C4-2B (cell line): Measurements from ENCODE around the gene OPN1SW.

Experiments used
- H3K27ac ChIP-seq: fragments of 450-650 bp; 2 replicates; pipeline ENCODE4 v1.5.1; 2017
- CTCF ChIP-seq: fragments of 450-650 bp; conservative IDR thresholded peaks from 2 replicates; pipeline ENCODE4 v1.5.1; 2017; ENCODE audit warnings: mild to moderate bottlenecking
- ZFX ChIP-seq: fragments of 450-650 bp; IDR thresholded peaks from 2 replicates; pipeline ENCODE4 v1.6.1; 2017

Gene OPN1SW

DNA sequence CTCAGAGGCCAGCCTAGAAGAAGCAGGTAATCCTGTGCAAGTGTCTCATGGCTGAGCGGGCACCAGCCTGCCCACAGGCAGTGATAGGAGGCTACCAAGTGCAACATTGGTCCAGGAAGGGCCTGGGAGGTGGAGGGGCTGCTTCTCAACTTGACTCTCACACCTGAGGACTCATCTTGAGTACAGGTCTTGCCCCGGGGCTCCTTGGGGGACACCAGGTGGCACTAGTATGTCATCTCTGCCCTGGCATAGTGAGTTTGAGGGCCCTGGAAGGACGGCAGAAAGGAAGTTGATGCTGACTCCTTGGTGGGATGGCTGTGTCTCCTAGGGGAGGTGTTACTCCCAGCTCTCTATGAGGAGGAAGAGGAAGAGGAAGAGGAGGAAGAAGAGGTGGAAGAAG lies 18.4 kb upstream of the OPN1SW start:
- TF ChIP-seq CTCF = no peak
- TF ChIP-seq ZFX = no peak
- no peak overlapping the region for H3K27ac ChIP-seq

- no peak overlapping the region for H3K27ac ChIP-seq
- TF ChIP-seq ZFX (no peak), CTCF (no peak)
These were observed 17.6 kb upstream of the OPN1SW start for GRCh38 chr7:128793181-128793547.

DNA sequence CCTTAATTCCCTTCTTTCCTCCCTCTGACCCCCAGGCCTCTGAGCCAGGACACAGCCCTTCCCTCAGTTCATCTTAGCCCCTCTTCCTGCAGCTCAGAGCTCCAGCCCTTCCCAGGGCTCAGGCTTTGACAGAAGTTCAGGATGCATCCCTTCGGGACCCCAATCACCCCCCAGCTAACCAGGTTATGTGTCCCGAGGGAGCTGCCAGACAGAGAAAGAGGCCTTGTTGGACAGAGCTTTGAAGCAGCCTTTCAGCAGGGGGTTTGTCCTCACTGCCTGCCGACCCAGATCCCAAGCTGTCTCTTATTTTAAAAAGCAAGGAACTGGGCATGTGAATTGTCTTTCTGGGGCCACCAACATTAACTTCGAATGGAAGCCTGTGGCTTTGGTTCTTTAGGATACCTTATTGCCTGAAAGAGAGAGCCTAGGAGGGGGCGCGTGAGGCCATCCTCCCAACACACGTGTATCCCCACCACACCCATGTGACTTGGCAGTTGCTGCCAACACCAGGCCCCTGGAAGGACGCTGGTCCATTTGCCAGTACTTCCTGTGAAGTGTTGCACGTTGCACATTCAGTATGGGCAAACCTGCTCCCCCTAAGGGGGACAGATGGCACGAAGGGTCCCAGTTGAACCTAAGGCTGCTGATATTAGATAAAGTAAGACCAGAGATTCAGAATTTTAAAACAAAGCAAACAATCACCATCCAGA lies 17.0 kb upstream of the OPN1SW start:
- TF ChIP-seq CTCF (no peak), ZFX (no peak)
- no peak overlapping the region; the same call in 1 of the 2 replicates for H3K27ac ChIP-seq

DNA sequence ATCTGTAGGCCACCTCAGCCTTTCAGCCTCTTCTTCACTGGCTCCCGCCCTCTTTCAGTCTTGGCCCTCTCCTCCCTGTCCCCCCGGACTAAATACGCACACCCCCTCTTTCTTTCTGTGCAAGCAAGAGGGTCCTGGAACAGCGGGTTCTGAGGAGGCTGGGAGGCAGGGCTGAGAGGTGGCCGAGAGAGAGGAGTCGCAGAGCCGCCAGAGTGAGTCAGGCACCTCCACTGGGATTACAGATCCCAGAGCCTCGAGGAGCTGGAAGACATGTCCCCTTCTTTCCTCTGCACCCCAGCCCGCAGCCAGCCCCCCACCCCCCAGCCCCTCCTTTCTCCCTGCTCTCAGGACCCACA lies 16.4 kb upstream of the OPN1SW start:
- TF ChIP-seq CTCF = no peak
- no peak for TF ChIP-seq ZFX
- H3K27ac ChIP-seq = peak overlapping the region; percentile 80

DNA sequence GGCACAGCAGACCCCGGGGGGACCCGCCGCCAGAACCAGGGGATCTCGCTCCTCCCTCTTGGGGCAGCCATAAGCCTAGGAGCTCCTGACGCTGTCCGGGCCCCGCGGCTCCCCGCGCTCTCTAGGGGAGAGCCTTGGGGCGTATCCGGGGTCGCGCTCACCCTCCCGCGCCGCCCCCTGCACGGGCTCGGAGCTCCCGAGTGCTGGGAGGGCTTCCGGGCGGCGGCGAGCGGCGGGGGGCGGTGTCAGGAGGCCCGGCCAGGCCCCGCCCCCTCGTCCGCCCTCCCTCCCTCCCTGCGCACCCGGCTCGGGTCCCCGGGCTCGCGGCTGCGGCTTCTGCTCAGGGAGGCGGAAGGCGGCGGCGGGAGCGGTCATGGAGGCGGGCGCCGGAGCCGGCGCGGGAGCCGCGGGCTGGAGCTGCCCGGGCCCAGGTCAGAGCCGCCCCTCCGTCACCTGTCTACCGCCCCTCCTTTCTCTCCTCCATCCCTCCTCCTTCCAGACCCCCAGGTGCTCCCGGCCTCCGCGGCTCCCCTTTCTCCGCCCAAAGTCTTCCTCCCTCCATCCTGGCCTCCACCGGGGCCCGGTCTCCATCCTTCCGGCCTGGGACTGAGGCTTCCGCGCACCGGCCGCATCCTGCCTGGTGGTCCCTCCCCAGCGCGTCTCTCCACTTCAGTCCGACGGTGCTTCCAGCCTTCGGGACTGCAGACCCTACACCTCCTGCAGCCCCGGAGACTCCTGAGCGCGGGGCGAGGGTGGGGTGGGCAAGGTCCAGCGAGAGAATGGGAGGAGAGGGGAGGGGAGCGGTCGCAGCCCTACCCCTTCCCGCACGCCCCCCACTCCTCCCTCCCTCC lies 15.8 kb upstream of the OPN1SW start, which contains the start of gene CCDC136:
TSS of gene CCDC136 (plus strand) at position 848 of the 851 bp plus-strand sequence. CDS start 444 bp downstream, outside the sequence.
- H3K27ac ChIP-seq = peak within 1 kb of the TSS; percentile 80
- TF ChIP-seq CTCF = no peak
- peak; percentile 71; the same call in 1 of the 2 replicates for TF ChIP-seq ZFX

GRCh38 chr7:128790315-128791041 lies 14.9 kb upstream of the OPN1SW start:
- H3K27ac ChIP-seq = peak overlapping the region; percentile 80
- TF ChIP-seq CTCF (no peak), ZFX (no peak)
